CD4-positive, alpha-beta memory T cell (primary cell): ENCODE measurements around the gene CPEB4. TPM values are rescaled to one million over a fixed set of nuclear protein-coding genes. Genes with fewer than 3 reads are reported as not detected.

Source experiments
- CTCF ChIA-PET: fragments of 350-600 bp; sonication (Branson Sonifier 250); formaldehyde crosslinking; loops from one replicate; lab custom pipeline; 2021; ENCODE audit warnings: inconsistent platforms; ENCODE audit not compliant: partially characterized antibody; lab: Charles Lee
- POLR2A ChIA-PET: fragments of 350-600 bp; sonication (Branson Sonifier 250); formaldehyde crosslinking; loops from one replicate; lab custom pipeline; 2021; ENCODE audit not compliant: partially characterized antibody; lab: Charles Lee
- DNase-seq, 5 donors: peaks; one replicate each; pipeline versions ENCODE4 v3.0.0 to v3.0.0-alpha.2; 2020 to 2022; ENCODE audit warnings: mixed read lengths in 1 of 5
- H3K27ac ChIP-seq: one replicate; pipeline ENCODE4 v1.7.0; 2013; ENCODE audit warnings: low read depth, low read length
- H3K27me3 ChIP-seq: 2 replicates; pipeline ENCODE4 v1.7.0; 2013; ENCODE audit warnings: mild to moderate bottlenecking, low read length, moderate library complexity; ENCODE audit not compliant: insufficient read depth
- H3K36me3 ChIP-seq: 2 replicates; pipeline ENCODE4 v1.7.0; 2013; ENCODE audit warnings: mild to moderate bottlenecking, low read length, moderate library complexity; ENCODE audit not compliant: insufficient read depth
- H3K4me1 ChIP-seq: 2 replicates; pipeline ENCODE4 v1.7.0; 2013; ENCODE audit warnings: mild to moderate bottlenecking, low read length, moderate library complexity; ENCODE audit not compliant: insufficient read depth
- H3K4me3 ChIP-seq, 2 donors: one replicate each; pipeline ENCODE4 v1.7.0; 2013; ENCODE audit warnings: low read length in 2 of 2, mild to moderate bottlenecking in 1 of 2
- H3K9me3 ChIP-seq, 2 donors: one replicate each; pipeline ENCODE4 v1.7.0; 2013; ENCODE audit warnings: low read length in 2 of 2, control low read depth in 1 of 2; ENCODE audit not compliant: control insufficient read depth in 1 of 2
- H3K27ac Mint-ChIP-seq, 7 donors: one replicate each; pipeline ENCODE4 v1.8.0; 2020 to 2021; ENCODE audit warnings: mixed read lengths in 7 of 7, mild to moderate bottlenecking in 6 of 7, inconsistent platforms in 3 of 7, moderate library complexity in 3 of 7
- H3K27me3 Mint-ChIP-seq, 2 donors: one replicate each; pipeline ENCODE4 v1.8.0; 2020 to 2021; ENCODE audit warnings: mixed read lengths in 2 of 2
- H3K36me3 Mint-ChIP-seq, 2 donors: one replicate each; pipeline ENCODE4 v1.8.0; 2020 to 2021; ENCODE audit warnings: mixed read lengths in 2 of 2, inconsistent platforms in 1 of 2, mild to moderate bottlenecking in 1 of 2
- H3K4me1 Mint-ChIP-seq, 4 donors: one replicate each; pipeline ENCODE4 v1.8.0; 2020 to 2021; ENCODE audit warnings: mixed read lengths in 4 of 4, mild to moderate bottlenecking in 1 of 4
- H3K4me3 Mint-ChIP-seq, 8 donors: one replicate each; pipeline ENCODE4 v1.8.0; 2020 to 2021; ENCODE audit warnings: mixed read lengths in 8 of 8, mild to moderate bottlenecking in 7 of 8, moderate library complexity in 6 of 8, inconsistent platforms in 3 of 8
- H3K9me3 Mint-ChIP-seq, 8 donors: one replicate each; pipeline ENCODE4 v1.8.0; 2020 to 2021; ENCODE audit warnings: mixed read lengths in 8 of 8, mild to moderate bottlenecking in 5 of 8, inconsistent platforms in 3 of 8, moderate library complexity in 1 of 8
- intact Hi-C: fragments of 100-400 bp; cut with micrococcal nuclease; formaldehyde crosslinking; loops from one replicate; pipeline ENCODE4 v1.15.1; 2023
- polyA plus RNA-seq, 2 donors: library from polyadenylated mRNA; unstranded; fragments of 300-500 nt; fragmentation: Illumina TruSeq; gene quantifications; one replicate each; pipeline ENCODE4 v1.2.3, GENCODE V29; 2021
- total RNA-seq, 2 experiments: library from RNA; stranded (reverse); gene quantifications; one replicate each; pipeline ENCODE4 v1.2.3, GENCODE V29; 2021

Gene CPEB4
- total and polyA plus RNA-seq, 4 experiments from 2014 or later: 1.9 to 18.3 (median 11.6) TPM

DNA sequence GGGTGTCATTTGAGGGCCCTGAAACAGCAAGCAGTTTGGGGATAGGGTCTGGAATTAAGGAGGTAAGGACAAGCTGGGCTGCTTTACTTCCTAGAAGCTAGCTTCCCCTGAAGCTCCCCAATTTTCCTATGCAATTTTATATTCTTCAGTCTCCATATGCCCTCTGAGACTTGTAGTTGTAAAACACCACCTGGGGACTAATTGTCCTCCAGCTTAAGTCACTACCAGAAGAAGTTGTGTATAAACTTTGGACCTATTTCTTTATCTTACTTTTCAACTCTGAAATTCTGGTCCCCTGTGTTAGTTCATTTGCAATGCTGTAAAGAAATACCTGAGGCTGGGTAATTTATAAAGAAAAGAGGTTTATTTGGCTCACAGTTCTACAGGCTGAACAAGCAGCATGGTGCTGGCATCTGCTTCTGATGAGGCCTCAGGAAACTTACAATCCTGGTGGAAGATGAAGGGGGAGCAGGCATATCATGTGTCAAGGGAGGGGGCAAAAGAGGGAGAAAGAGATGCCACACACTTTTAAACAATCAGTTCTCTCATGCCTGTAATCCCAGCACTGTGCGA lies 41.1 kb upstream of the CPEB4 start:
- Mint-ChIP-seq H3K27ac (no peak overlapping the region), H3K4me3 (no peak overlapping the region), H3K27me3 (peaks cover 0 to 5% of the 10 kb centered on the region in 2 donors), H3K9me3 (peaks cover 2 to 26% (median 14%) of the 10 kb centered on the region in 8 donors), H3K4me1 (peaks cover 0 to 1% (median 0%) of the 10 kb centered on the region in 4 donors), H3K36me3 (peaks cover 4 to 7% of the 10 kb centered on the region in 2 donors)
- DNase-seq: no peak
- Histone ChIP-seq H3K36me3 (no peaks in the 10 kb centered on the region), H3K27me3 (no peaks in the 10 kb centered on the region), H3K9me3 (no peaks in the 10 kb centered on the region), H3K4me3 (no peak overlapping the region), H3K27ac (no peak overlapping the region), H3K4me1 (no peaks in the 10 kb centered on the region)
- intact Hi-C loops: no loop called here
- CTCF ChIA-PET: no interaction called here
- POLR2A ChIA-PET: no interaction called here

DNA sequence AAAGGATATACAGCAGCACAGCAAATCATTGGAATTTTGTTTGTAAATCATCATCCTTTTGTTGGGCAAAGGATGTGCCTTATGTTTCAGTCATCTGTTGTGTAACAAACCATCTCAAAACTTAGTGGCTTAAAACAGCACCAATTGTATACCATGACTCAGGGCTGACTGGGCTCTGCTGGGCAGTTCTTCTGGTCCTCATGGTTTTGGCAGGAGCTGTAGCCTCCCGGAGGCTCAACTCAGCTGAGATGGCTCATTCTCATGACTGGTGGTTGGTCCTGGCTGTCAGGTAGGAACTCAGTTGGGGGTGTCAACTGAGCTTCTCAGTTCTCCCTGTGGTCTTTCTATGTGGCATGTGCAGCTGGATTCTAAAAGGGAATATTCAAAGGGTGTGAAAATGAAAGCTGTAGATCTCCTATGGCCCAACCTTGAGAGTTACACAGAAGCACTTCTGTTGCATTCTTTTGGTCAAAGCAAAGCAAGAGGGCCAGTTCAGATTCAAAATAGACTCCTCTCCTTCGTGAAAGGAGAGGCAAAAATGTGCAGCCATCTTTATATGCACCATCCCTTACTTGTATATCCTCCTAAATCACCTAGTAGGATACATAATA lies 39.1 kb upstream of the CPEB4 start:
- no peak overlapping the region for H3K4me3 ChIP-seq
- no peaks in the 10 kb centered on the region for H3K27me3 ChIP-seq
- intact Hi-C loops: no loop called here
- H3K9me3 ChIP-seq: no peaks in the 10 kb centered on the region
- H3K36me3 ChIP-seq: no peaks in the 10 kb centered on the region
- Mint-ChIP-seq H3K27me3 (peaks cover 3 to 5% of the 10 kb centered on the region in 2 donors), H3K9me3 (peaks cover 2 to 29% (median 15%) of the 10 kb centered on the region in 8 donors), H3K27ac (no peak overlapping the region), H3K4me3 (no peak overlapping the region), H3K36me3 (peaks cover 4 to 7% of the 10 kb centered on the region in 2 donors), H3K4me1 (peaks cover 0 to 3% (median under 1%) of the 10 kb centered on the region in 4 donors)
- DNase-seq: no peak
- CTCF ChIA-PET: no interaction called here
- H3K27ac ChIP-seq: no peak overlapping the region
- POLR2A ChIA-PET: no interaction called here
- H3K4me1 ChIP-seq: no peaks in the 10 kb centered on the region

DNA sequence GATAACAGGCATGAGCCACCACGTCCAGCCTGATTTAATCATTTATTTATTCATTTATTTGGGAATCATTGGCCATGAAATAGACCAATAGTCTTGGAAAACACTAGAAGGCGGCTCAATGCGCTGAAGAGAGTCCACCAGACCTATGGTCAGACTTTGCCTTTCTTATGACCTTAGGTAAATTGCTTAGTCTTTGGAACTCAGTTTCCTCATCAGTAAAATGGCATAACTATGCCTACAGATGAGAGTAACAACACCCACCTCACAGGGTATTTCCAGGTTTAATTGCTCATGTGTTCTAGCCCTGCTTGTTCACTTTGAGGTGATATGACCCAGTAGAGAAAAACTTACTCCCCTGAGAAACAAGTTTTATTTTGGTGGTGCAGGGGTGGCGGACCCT lies 38.2 kb upstream of the CPEB4 start:
- no peaks in the 10 kb centered on the region for H3K36me3 ChIP-seq
- peaks cover 3 to 5% of the 10 kb centered on the region in 2 donors for H3K27me3 Mint-ChIP-seq
- no peak for DNase-seq
- H3K36me3 Mint-ChIP-seq: peaks cover 4 to 6% of the 10 kb centered on the region in 2 donors
- peaks cover 2 to 29% (median 15%) of the 10 kb centered on the region in 8 donors for H3K9me3 Mint-ChIP-seq
- ChIA-PET CTCF (no interaction called here), POLR2A (no interaction called here)
- H3K4me1 ChIP-seq: no peaks in the 10 kb centered on the region
- H3K4me3 Mint-ChIP-seq: no peak overlapping the region
- no peak overlapping the region for H3K4me3 ChIP-seq
- H3K9me3 ChIP-seq: no peaks in the 10 kb centered on the region
- intact Hi-C loops: no loop called here
- no peaks in the 10 kb centered on the region for H3K27me3 ChIP-seq
- H3K4me1 Mint-ChIP-seq: peaks cover 0 to 5% (median under 1%) of the 10 kb centered on the region in 4 donors
- H3K27ac Mint-ChIP-seq: no peak overlapping the region
- no peak overlapping the region for H3K27ac ChIP-seq

DNA sequence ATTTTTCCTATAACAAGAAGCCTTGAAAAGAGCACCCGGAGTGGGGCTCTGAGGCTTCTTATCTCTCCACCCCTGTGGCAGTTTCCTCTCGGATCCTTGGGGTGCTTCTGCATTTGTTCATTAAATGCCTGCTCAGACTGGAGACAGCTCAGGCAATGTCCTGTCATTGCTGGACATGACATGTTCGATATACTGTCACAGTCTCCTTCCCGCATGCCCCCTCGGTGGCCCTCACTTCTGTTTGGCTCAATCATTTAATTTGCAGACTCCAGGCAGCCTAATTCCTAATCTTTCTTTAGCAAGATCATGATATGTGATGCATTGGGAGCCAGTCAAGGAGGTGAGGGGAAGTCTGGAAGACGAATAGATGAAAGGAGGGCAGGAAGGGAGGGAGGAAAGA lies 37.5 kb upstream of the CPEB4 start:
- no peak overlapping the region for H3K4me3 ChIP-seq
- CTCF ChIA-PET: interaction anchor here (0.6 kb wide), 1 partner anchor 919 kb away, joined by 3 read pairs; no protein-coding TSS in a partner anchor
- H3K36me3 ChIP-seq: no peaks in the 10 kb centered on the region
- intact Hi-C loops: no loop called here
- Mint-ChIP-seq H3K4me1 (peaks cover 0 to 7% (median 2%) of the 10 kb centered on the region in 4 donors), H3K36me3 (peaks cover 4 to 6% of the 10 kb centered on the region in 2 donors), H3K4me3 (no peak overlapping the region), H3K27me3 (peaks cover 4 to 5% of the 10 kb centered on the region in 2 donors), H3K27ac (no peak overlapping the region), H3K9me3 (peaks cover 2 to 29% (median 15%) of the 10 kb centered on the region in 8 donors)
- H3K27ac ChIP-seq: no peak overlapping the region
- no peaks in the 10 kb centered on the region for H3K27me3 ChIP-seq
- H3K4me1 ChIP-seq: no peaks in the 10 kb centered on the region
- no peak for DNase-seq
- POLR2A ChIA-PET: no interaction called here
- no peaks in the 10 kb centered on the region for H3K9me3 ChIP-seq

DNA sequence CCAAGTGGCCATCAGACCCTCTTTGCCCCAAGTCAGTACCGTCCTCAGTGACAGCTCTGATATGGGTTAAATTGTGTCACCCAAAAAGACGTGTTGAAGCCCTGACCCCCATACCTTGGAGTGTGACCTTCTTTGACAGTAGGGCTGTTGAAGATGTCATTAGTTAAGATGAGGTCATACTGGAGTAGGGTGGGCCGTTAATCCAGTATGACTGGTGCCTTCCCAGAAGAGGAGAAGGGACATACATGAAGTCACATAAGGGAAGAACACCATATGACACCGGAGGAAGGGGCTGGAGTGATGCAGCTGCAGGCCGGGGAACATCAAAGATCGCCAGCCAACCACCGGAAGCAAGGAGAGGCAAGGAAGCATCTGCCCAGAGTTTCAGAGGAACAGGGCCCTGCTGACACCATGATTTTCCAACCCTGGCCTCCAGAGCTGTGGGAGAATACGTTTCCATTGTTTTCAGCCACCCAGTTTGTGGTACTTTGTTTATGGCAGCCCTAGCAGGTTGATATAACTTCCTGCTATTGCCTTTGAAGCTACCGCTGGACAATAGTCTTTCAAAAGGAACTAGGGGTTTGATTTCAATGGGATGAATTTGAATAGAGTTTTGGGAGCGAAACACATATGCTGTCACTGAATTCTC lies 36.4 kb upstream of the CPEB4 start:
- no peaks in the 10 kb centered on the region for H3K27me3 ChIP-seq
- POLR2A ChIA-PET: no interaction called here
- intact Hi-C loops: no loop called here
- H3K36me3 ChIP-seq: no peaks in the 10 kb centered on the region
- Mint-ChIP-seq H3K27ac (no peak overlapping the region), H3K4me3 (no peak overlapping the region), H3K27me3 (peaks cover 4 to 5% of the 10 kb centered on the region in 2 donors), H3K9me3 (peaks cover 0 to 29% (median 14%) of the 10 kb centered on the region in 8 donors), H3K4me1 (peaks cover 0 to 7% (median 2%) of the 10 kb centered on the region in 4 donors), H3K36me3 (peaks cover 3 to 4% of the 10 kb centered on the region in 2 donors)
- CTCF ChIA-PET: interaction anchor here (0.6 kb wide), 1 partner anchor 920 kb away, joined by 3 read pairs; no protein-coding TSS in a partner anchor
- no peak overlapping the region for H3K27ac ChIP-seq
- no peak for DNase-seq
- H3K9me3 ChIP-seq: no peaks in the 10 kb centered on the region
- no peak overlapping the region for H3K4me3 ChIP-seq
- no peaks in the 10 kb centered on the region for H3K4me1 ChIP-seq

DNA sequence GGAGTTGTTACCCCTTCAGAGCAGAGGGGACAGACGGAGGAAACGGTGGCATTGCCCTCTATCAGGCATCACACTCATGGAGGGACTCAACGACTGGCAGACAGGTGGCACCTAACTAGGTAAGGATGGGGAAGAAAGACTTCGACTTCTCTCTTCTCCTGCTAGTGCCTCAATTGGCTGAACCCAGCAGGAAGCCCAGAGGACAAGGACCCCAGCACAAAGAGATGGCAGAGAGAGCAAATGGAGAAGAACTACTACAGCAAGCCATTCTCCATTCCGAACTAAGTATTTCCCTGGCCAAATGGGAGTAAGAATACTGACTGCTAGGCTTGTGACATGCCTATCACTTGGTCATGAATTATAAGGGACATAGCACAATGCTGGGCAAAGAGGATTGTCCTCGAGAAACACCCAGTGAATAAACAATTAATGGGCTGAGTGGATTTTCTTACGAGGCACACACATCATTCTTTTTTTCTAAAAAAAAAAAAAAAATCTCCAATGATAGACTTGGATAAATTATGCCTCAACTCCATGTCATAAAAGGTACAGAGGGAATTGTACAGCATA lies 35.3 kb upstream of the CPEB4 start:
- intact Hi-C loops: no loop called here
- Mint-ChIP-seq H3K36me3 (peaks cover 3 to 4% of the 10 kb centered on the region in 2 donors), H3K27ac (no peak overlapping the region)

More for the DNA sequence above, 35.3 kb upstream of the CPEB4 start:
- Mint-ChIP-seq H3K27me3 (peaks cover 4 to 5% of the 10 kb centered on the region in 2 donors), H3K4me3 (no peak overlapping the region), H3K9me3 (peaks cover 0 to 18% (median 11%) of the 10 kb centered on the region in 8 donors), H3K4me1 (peaks cover 0 to 7% (median 2%) of the 10 kb centered on the region in 4 donors)
- H3K36me3 ChIP-seq: no peaks in the 10 kb centered on the region
- no peaks in the 10 kb centered on the region for H3K9me3 ChIP-seq
- no peak for DNase-seq
- POLR2A ChIA-PET: no interaction called here
- H3K4me1 ChIP-seq: no peaks in the 10 kb centered on the region
- no peaks in the 10 kb centered on the region for H3K27me3 ChIP-seq
- no peak overlapping the region for H3K4me3 ChIP-seq
- H3K27ac ChIP-seq: no peak overlapping the region
- CTCF ChIA-PET: no interaction called here
